CD4-positive, alpha-beta T cell treated with Interleukin-15 for 4 hours (primary cell): ENCODE measurements around the gene PRR33.

Experiments
- DNase-seq: peaks from one replicate; pipeline ENCODE4 v3.0.0-alpha.2; 2020; ENCODE audit warnings: low spot score

PRR33 gene

DNA sequence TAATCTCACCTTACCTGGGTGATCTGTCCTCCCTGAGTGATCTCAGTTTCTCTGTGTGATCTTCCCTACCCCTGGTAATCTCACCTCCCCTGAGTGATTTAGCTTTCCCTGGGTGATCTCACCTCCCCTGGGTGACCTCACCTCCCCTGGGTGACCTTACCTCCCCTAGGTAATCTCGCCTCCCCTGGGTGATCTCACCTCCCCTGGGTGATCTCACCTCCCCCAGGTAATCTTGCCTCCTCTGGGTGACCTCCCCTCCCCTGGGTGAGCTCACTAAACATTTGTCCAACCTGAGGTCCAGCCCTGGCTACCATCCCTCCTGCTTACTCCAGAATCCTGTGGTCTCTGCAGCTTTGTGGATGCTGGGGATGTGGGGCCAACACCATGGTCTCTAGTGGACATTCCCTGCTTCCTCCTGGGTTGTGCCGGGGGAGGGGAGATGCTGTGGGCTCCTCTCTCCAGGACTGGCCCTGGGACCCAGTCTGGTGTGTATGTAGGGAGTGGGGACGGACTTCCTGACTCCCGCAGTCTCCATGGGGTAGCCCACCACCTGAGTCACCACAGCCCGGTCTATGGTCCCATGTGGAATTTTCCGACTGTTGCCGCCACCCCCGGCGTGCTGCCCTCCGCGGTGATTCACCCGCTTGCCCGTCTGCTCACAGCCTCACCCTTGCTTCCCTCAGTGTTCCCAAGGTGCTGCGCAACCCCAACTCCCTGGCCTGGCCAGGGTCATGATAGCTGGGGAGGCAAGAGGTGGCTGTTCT lies 28.9 kb downstream of the PRR33 start:
- no peak for DNase-seq

DNA sequence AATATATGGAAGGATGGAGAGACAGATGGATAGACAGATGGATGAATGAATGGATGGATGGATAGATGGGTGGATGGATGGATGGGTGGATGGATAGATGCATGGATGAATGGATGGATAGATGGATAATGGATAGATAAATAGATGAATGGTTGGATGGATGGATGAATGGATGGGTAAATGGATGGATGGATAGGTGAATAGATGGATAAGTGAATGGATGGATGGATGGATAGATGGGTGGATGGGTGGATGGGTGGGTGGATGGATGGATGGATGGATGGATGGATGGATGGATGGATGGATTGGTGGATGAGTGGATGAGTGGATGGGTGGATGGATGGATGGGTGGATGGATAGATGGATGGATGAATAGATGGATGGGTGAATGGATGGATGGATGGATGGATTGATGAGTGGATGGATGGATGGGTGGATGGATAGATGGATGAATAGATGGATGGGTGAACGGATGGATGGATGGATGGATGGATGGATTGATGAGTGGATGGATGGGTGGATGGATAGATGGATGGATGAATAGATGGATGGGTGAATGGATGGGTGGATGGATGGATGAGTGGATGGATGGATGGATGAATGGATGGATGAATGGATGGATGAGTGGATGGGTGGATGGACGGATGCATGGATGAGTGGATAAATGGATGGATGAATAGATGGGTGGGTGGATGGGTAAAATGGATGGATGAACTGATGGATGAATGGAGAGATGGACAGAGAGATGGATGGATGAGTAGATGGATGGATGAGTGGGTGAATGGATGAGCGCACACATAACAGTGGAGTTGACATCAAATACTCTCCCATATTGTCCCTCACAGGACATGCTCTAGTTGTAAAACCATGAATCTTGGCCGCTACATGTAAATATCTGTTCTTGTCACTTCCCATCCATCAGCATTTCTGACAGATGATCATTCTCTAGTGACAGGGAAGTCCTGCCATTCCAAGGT lies 30.0 kb downstream of the PRR33 start:
- DNase-seq, result no peak

DNA sequence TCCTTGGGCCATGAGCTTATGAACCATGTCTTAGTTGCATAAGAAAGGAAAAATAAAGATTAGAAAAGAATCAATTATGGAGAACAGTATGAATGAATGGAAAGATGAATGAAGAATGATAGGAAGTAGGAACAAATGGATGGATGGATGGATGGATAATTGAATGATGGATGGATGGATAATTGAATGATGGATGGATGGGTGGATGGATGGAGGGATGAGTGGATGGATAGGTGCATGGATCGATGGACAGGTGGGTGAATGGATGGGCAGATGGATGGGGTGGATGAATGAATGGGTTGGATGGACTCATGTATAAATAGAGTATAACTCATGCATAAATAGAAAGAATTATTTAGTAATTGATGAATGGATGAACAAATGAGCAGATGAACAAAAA lies 31.6 kb downstream of the PRR33 start:
- DNase-seq, result no peak

DNA sequence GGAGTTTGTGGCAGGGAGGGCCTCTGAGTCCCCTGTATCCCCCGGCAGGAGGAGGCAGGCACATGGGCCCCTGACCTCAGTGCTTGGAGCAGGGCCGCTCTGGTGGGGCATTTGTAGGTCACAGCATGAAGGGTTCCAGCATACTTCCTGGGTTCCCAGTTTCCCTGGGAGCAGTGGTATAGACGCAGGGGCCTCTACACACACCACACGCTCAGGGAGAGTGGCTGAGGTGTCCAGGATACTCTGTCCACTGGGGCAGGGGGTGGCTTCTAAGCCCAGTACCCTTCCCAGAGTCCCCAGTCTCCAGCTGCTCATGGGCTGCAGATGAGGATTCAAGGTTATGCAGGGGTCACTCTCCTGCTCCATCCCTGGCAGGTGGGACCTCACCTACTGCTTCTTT lies 32.7 kb downstream of the PRR33 start:
- no peak for DNase-seq

DNA sequence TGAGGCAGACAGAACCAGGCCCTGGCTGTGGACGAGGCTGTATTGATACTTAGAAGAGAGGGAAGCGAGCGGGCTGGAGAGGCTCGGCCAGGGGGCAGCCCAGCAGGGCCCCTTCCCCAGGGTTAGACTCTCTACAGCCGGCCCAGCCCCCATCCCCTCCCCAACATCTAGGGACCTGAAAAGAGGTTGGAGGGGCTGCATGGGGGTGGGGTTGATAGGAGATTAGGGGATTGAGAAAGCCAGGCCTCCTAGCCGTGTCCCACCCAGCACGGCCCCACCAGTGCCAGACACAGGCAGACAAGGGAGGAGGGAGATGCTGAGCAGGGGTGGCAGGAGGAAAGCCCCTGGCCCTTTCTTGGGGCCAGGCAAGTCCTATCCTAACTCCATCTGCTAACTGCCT lies 33.1 kb downstream of the PRR33 start:
- DNase-seq, result no peak

DNA sequence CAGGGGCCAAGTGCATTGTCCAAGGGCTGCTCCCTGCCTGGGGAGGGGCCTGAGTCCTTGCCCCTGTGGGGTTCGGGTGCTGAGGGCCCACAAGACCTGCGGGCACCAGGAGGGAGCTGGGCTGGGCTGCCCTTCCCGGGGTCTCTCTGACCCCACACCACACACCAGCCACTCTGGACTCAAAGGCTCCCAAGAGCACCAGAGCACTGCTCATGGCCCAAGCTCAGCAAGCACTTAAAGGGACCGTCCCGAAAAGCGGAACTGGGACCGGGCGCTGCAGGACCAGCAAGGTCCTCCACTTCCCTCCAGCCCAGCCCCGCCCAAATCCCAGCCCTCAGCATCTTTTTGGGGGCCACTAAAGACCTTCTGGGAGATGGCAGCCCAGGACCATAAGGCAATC lies 33.5 kb downstream of the PRR33 start:
- no peak for DNase-seq

DNA sequence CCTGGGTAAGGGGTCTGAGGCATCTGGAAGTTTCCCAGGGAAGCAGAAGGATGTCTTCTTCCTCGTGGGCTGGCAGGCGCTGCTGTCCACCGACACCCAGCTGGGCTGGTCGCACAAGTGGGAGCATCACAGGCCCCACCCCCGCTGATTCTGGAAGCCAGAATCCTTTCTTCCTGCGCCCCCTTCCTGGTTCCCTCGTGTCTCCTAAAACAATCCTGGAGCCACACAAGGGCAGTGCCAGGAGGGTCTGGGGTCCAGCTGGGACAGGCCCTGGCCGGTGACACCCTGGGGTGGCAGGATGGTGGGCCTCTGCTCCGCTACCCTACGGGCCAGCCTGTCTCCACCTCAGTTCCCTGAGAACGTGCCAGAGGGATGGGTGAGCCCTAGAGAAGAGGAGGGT lies 34.6 kb downstream of the PRR33 start:
- no peak for DNase-seq

DNA sequence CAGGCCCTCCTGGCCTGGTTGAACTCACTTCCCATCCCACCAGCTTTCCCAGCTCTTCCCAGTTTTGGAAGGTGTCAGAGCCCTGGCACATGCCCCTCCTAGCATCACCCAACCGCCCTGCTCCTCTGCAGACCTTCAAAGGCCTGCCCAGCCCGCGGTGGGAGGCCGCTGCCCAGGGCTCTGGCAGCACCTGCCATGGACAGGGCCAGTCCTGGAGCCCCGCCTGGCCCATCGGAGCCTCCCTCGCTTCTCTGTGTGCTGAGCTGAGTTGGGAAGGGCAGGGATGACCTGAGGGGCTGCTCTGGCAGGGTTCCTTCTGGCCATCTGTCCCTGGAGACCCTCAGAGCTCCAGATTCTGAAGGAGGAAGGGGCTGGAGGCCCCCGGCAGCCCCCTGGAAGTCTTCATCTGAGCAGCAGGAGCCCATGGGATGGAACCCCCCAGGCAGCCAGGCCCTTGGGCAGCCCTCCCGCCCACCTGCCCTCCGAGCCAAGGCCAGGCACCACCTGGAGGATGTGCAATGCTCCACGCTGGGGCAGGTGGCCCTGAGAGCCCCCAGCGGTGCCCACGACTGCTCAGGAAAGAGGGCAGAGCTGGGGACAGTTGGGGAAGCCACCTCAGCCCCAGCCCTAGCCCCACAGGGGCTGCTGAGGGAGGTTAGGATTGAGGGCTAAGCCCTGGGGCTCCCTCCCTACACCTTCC lies 35.2 kb downstream of the PRR33 start:
- no peak for DNase-seq

DNA sequence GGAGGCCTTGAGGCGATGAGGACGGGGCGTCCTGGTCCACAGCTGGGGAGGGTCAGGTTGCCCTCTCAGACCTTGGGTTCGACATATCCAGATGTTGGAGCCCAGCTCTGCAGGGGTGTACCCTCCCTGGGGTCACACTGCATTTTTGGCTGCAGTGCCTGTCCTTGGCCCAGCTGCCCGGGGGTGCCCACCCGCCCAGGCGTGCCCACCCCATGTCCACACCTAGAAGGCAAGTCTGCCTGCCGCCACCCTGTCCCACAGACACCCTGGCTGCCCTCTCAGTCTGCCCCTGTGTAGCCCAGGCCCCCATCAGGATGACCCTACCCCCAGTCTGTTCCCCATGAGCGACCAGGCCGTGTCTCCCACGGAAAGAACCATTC lies 35.8 kb downstream of the PRR33 start:
- DNase-seq, result no peak

DNA sequence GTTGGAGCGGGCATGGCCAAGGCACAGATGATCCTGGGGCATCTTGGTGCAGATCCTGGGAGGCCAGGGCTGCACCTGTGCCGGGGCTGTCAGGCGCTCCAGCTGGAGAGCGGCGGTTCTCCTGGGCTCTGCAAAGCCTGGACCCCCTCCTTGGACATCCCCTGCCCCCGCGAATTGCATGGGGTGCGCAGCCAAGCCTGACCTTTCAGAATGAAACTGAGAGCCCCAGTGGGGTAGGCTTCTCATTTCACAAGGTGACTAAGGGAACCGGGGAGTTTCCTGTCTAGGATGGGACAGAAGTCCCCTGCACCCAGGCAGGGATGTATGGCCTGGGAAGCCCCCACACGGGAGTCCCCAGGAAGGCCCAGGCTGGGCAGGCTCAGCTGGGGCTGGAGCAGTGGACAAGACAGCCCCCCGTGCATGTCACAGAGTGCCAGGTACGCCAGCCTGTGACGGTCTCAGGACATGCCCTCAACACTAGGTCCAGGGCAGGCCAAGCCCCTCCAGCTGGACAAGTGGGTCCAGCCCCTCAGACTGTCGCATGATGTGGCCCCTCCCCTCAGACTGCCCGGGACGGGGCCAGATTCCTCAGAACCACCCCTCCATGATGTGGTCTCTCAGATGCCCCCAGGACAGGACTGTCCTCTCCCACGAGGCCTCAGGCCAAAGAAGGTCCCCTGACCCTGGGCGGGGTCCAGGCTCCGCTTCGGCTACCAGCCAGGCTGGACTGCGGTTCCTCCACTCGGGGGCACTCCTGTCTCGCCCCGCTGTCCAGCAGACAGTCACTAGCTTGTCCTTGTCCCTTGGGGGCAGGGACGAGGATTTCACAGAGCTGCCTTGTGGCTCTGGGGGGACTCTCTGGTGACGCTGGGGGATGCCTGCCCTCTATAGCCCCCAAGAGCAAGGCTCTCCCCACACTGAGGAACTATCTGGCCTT lies 36.5 kb downstream of the PRR33 start:
- DNase-seq, result no peak

DNA sequence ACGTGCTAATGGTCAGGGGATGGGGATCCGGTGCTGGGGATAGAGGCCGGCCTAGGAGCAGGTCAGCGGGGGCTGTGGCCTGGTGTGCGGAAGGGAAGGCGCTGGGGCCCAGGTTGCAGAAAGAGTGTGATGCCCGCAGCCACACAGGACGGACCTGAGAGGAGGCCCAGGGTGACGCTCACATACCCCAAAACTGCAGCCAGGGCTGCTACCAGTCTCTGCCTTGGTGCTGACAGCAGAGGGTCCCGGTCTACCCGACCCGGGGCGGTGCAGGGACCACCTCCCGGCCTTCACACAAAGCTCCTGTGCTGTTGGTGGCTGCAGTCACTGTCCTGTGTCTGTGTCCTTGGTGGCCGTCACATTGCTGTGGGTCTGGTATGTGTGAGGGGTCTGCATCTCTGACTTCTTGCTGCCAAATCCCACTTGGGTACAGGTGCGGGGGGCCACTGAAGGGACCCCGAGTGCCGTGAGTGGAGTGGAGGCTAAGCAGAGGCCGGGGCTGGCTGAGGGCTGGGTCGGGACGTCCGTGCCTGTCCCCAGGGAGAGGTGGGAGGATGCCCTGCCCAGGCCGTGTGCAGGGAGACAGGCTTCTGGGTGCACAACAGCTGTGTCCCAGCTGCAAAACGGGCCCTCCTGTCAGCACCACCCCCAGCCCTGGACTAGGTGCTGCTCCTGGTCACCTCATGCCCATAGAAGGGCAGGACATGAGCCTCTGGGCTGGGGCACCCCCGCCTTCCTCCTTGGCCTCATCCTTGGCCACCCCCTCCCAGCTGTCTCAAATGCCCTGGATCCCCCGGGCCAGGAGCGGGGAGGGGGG lies 37.4 kb downstream of the PRR33 start:
- no peak for DNase-seq

DNA sequence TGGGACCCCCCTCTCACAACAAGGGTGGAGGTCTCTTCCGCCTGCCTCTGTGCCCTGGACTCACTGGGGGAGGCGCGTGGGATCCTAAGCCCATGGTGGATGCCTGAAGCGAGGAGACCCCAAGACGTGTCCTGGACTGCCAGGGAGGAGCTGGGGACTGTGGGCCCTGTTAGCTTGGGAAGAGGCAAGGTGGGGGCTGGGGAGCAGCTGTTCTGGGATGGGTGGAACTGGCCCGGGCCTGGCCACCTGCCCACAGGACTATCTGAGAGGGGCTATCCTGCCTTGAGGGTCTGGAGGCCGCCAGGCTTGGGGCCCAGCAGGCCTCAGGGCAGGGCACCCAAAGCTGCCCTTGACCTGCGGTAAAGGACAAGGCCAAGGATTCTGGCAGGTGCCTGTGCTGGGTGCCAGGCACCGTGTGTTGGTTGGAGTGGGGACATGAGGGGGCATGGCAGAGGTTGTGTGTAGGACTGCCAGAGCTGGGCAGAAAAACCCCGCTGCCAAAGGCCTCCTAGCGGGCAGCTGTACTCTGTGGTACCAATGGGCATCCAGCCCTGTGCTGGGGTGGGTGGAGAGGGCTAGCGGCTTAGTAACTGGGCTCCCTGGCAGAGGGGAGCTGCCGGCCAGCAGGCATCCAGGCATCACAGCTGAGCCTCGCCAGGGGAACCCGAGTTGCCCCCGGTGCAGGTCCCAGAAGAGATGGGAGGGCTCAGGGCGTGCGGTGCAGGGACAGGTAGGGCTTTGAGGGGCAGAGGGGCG lies 38.1 kb downstream of the PRR33 start:
- DNase-seq, result no peak

DNA sequence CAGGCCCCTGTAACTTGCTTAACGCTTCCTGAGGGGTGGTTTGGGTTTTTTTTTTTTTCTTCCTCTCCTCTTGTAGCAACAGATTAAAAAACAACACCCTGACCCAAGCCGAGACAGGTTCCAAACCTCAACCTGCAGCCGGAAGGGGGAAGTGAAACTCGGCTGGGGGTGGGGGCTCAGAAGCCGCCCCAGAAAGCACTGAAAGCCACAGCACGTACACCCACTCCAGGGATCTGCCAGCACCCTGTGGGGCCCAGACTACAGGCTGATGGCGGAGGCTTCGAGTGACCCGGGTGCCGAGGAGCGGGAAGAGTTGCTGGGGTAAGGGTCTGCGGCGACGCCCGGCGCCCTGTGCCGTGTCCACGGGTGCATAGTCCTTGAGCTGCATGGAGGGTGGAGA lies 38.8 kb downstream of the PRR33 start, which contains the start of gene LSP1:
TSS of gene LSP1 (plus strand) at position 208 of the 400 bp plus-strand sequence. CDS start at position 269, 61 bp downstream.
- peak; percentile 87 for DNase-seq

DNA sequence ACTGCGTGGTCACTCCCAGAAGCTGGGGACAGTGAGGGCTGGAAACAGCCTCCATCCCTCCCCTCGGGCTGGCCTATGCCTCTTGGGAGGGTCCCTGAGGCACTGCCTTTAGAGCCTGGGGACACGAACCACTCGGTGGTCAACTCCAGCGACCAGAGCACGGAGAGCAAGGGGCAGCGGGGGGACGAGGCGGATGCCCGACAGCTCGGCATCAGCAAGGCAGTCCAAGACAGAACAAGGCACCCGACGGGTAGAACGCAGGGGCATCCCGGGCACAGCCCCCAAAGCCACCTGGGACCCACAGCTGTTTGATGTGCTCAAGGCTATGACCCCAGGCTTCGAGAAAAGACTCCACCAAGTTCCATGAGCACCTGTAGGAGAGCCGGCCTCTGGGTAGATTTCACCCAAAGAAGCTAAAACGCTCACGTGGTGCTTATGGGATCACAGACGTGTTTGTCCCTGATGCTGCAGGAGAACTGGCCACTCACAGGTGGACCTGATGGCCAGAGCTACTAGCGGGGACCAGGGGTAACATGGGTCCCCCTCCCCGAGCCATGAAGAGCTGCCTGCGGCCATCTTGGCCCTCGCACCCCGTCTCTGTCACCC lies 39.3 kb downstream of the PRR33 start:
- DNase-seq, result no peak

DNA sequence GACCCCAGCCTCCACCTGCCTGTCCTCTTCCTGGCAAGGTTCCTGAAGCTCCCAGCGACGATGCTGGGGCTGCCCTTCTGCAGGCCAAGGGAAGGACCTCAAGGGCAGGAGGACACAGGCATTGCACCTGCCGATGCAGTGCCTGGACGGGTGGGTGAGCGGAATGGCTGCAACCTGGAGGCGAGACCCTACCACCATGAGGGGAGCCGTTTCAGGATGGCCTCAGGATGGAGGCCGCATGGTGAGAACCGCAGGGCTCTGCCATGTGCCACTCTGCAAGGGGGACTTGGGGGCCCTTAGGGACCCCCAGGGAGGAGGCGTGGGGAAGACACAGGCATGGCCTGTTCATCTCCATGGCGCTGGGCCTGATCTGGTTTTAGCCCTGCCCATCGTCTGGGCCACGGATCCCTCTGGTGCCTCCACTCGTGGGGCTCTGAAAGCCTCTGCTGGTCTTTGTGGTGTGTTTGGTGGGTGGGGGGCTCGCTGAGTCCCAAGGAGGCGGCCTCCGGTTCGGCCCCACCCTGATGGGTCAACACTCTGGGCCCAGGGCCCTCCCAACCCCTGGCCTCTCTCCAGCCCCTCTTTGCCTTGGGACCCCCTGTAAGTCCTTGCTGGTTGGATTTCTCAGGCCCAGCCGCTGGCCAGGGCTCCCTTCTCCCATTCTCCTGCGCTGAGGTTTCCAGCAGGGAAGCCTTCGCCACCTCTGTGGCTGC lies 40.1 kb downstream of the PRR33 start:
- no peak for DNase-seq

DNA sequence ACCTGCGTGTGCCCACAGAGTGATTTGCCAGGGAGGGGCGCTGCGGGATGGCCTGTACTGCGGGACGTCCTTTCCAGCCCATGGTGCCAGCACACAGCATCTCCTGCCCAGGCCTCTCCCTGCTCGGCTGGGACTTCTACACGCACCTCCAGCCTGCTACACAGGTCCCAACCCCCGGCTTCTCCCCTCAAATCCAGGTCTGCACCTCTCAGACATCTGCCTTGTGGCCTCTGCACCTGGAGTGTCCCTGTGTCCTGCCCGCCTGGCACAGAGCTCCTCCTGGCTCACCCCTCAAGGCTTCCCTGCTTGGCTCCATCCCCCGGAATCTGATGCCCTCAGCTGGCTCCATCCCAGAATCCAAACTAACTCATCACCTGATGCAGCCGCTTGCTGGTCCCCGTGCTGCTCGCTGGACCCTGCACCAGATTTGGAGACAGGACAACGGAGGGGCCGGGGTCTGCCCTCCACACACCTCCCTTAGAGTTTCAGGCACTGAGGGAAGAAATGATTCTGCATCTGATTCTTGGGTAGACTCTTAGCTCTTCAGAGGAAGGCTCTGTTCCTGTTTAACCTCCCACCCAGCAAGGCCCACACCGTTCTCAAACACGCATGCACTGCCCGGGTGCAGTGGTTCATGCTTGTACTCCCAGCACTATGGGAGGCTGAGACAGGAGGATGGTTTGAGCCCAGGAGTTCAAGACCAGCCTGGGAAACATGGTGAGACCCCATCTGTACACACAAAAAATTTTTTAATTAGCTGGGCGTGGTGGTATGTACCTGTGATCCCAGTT lies 42.9 kb downstream of the PRR33 start:
- DNase-seq, result no peak

DNA sequence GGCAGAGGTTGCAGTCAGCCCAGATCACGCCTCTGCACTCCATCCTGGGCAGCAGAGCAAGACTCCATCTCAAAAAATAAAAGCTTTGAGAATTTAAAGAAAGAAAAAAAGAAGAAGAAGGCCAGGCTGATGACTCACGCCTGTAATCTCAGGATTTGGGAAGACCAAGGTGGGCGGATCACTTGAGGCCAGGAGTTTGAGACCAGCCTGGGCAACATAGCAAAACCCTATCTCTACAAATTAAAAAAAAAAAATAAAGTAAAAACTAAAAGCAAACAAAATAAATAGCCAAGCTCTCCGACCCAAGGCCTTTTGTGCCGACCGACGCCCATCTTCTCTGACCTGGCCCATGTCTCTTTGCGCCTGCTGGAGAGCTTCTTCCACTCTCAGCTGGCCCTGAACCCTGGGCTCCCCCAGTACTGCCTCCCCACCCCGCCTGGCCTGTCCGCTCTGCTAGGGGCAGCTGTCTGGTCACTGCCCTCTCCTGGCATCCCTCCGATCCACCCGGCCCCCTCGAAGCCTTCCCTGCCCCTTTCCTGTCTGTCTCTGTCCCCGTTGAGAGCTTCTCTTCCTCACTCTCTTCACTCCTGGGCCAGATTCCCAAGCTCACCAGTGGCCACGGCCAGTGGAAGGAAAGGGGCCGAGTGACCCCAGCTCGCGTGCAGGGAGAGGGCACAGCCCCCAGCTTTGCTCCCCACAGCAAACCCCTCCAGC lies 43.6 kb downstream of the PRR33 start:
- DNase-seq, result no peak
